ENCODE measurements around the gene CSHL1.
"Not testable (repeated sequence)": the region's sequence is repeated elsewhere in the genome, so short reads cannot be mapped to it uniquely, and the experiment has no call there.

The CSHL1 gene

DNA sequence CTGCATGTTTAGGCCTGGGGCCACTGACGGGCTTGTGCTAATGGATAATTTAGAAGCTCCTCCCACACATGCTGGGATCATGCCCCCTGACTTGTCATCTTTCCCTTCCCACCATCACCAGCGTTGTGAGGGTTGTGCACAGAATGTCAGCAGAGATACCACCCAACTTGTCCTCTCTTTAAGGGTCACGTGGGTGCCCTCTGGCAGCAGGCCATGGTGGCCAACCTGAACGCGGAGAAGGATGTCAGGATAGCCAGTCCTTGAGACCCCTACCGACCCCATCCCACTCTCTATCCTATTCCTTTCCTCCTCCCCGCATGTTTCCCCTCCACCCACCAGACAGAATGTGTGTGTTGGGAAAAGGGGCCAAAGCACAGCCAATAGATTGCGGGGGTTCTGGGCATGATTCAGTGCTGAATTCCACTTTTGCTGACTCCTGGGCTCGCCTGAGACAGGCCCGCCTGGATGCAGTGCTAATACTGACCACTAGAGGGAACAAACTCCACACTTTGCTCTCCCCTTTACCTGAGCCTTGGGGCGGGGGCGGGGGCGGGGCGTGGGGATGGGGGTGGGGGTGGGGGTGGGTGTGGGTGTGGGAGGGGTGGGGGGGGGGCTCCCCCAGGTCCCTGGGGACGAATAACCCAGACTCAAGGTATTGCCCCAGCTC lies 29.0 kb downstream of the CSHL1 start, which contains the start of gene GH2:
Gene GH2, minus strand, starts transcription at position 10 of the 667 bp plus-strand sequence. CDS start 143 bp downstream, outside the sequence.
- DNase-seq: no peak

DNA sequence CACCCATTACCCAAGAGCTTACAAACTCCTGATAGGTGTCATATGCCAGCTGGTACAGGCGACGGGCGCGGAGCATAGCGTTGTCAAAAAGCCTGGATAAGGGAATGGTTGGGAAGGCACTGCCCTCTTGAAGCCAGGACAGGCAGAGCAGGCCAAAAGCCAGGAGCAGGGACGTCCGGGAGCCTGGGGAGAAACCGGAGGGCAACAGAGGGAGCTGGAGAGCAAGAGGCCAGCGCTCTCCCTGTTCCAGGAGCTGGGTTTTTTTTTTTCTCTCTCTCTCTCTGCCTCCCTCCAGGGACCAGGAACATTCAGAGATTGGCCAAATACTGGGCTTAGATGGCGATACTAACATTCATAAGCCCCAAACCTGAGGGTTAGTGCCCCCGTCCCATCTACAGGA lies 29.7 kb downstream of the CSHL1 start:
- DNase-seq: not testable (repeated sequence)

DNA sequence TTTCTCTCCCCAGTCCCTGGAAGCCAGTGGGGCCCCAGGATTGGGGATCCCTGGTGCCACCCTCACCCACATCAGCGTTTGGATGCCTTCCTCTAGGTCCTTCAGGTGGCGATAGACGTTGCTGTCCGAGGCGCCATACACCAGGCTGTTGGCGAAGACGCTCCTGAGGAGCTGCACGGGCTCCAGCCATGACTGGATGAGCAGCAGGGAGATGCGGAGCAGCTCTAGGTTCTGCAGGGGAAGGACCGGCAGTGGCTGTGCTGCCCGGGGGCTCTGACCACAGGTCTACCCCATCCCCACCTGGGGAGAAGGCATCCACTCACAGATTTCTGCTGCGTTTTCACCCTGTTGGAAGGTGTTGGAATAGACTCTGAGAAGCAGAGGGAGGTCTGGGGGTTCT lies 30.4 kb downstream of the CSHL1 start:
- no peak for DNase-seq

DNA sequence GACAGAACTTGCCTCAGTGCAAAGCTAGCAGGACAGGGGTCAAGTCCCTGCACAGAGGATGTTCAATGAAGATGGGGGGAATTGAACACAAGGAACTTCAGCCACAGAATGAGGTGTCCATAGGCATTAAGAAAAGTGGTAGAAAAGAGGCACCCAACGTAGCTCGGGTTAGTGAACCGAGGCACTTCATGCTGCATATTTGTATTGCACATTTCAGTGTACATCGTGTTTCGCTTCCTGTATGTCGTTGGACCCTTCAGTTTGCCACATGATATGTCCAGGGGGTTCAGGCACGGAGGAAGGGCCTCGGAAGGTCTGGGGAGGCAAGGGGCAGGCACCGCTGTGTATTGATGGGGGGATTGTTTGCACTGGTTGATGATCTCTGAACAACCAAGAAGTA lies 32.6 kb downstream of the CSHL1 start:
- DNase-seq: not testable (repeated sequence)

DNA sequence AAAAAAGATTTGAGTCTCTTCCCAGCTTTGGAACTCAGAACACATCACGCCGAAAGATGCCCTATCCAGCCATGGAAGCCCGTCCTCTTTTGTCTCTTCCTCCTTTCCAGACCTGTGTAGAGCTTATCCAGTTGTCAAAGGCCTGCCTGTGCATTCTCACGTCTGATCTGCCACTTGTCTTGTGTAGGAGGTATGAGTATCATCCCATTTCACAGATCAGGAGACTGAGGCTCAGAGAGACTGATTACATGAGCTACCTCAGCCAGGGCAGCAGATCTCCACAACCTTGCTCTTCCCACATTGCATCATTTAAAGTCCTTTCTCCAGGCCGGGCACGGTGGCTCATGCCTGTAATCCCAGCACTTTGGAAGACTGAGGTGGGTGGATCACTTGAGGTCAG lies 36.4 kb downstream of the CSHL1 start:
- DNase-seq: not testable (repeated sequence)

DNA sequence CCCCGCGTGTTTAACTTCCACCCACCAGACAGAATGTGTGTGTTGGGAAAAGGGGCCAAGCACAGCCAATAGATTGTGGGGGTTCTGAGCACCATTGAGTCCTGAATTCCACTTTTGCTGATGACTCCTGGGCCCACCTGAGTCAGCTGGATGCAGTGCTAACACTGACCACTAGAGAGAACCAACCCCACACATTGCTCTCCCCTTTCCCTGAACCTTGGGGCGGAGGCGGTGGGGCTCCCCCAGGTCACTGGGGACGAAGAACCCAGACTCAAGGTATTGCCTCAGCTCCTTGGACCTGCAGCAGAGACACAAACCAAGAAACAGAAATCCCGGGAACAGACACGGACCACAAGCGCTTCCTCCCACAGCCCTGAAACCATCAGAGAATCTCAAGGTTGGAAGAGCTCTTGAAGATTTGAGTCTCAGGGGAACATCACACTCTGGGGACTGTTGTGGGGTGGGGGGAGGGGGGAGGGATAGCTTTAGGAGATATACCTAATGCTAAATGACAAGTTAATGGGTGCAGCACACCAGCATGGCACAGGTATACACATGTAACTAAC lies 36.9 kb downstream of the CSHL1 start:
- DNase-seq: not testable (repeated sequence)

DNA sequence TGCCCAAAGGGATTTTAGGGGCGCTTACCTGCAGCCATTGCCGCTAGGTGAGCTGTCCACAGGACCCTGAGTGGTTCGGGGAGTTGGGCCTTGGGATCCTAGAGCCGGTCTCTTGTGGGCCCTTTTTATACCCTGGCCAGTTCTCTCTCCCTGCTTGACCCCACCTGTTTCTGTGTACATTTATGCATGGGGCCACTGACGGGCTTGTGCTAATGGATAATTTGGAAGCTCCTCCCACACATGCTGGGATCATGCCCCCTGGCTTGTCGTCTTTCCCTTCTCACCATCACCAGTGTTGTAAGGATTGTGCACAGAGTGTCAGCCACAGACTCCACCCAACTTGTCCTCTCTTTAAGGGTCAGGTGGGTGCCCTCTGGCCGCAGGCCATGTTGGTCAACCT lies 37.5 kb downstream of the CSHL1 start, which contains the start of gene CSH2:
Gene CSH2, minus strand, starts transcription at position 101 of the 400 bp plus-strand sequence. Its CDS starts 63 bp downstream, at position 38.
- not testable (repeated sequence) for DNase-seq

DNA sequence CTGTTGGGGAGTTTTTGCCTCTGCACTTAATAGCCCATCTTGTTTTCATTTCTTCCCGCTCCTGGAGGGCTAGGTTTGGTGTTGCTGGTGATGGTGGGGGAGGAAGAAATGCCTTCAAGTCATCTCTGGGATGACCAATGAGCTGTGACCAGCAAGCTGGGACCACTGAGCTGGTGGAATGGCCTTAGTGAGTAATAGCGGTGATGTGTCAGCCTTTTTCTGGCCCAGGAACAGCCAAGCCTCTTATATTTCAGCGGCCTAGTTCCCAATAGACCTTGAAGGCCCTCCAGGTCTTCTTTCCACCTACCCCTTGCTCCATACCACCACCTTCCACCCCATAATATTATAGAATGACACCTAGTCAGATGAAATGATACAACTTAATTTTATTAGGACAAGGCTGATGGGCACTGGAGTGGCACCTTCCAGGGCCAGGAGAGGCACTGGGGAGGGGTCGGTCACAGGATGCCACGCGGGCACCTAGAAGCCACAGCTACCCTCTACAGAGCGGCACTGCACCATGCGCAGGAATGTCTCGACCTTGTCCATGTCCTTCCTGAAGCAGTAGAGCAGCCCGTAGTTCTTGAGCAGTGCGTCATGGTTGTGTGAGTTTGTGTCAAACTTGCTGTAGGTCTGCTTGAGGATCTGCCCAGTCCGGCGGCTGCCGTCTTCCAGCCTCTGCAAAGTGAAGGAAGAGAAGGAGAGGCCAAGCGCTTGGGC lies 39.3 kb downstream of the CSHL1 start:
- not testable (repeated sequence) for DNase-seq

DNA sequence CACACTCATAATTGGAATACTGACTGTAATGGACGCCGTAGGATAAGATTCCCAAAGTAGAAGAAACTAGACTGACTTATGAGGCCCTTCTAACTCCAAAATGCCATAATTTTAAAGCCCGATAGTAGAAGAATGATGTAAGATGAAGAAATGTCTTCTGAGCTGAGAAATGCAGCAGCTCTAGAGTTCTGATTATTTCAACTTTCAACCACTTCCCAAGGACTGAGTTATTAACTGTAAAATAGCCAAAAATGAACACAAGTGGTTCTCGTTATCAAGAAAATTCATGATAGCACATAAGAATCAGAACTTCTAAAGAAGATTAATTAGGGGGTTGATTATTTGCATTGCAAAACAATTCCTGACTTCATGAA lies 40.8 kb downstream of the CSHL1 start:
- DNase-seq: not testable (repeated sequence)

DNA sequence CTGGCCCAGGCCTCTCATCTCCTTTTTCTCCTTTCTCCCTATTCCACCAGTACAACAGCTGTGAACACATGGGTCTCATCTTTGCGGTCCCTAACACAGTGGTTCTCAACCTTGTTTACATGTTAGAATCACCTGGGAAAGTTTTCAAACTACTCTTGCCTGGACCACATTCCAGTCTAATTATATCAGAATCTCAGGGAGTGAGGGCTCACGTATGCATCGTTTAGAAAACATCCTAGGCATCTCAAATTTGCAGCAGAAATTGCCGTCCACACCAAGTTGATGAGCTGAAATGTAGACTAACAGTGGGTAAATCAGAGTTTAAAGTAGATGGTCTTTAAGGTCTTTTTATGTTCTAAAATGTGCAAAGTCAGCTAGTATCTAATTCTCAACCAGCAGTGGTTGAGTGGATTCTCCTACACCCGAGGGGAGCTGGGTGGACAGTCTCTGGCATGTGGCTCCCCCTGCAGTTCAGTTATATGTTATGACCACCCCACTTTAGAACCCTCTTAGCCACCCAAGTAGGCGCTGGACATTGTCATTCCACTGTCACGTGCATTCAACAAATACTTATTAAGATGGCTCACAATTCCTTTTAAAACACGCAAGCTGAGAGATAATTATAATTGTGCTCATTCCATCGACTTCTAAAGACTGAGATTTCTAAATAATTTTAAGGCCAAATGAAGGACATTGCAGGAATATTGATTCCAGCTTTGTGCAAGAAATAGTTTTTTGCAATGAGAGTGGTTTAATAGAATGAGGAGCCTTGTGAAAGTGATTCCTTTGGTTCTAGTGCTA lies 41.4 kb downstream of the CSHL1 start:
- DNase-seq: not testable (repeated sequence)

DNA sequence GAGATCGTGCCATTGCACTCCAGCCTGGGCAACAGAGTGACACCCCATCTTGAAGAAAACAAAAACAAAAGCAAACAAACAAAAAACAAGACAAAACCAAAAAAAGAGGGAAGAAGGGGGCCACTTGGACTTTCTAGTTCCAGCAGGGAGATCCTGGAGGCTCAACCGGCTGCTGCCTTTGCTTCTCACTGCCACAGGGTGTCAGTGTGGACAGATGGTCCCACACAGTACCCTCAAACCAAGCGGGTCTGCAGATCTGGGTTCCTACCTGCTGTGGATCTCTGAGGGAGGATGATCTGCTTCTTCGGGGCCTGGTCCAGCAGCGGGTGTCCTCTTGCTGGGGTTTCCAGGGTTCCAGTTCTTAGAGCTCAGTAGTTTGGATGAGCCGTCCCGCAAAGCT lies 44.4 kb downstream of the CSHL1 start:
- DNase-seq: not testable (repeated sequence)
